HG02571 (cell line): ENCODE results near the gene PLEKHB1.
A peak's percentile ranks its signal among the peaks of the same experiment; 100 is the strongest.

ENCODE experiments used
- ATAC-seq: cut with Tn5 transposase; IDR thresholded peaks from one replicate; pipeline ENCODE4 v1.9.1; 2021; ENCODE audit warnings: mild to moderate bottlenecking, moderate library complexity; ENCODE audit not compliant: unreplicated experiment

PLEKHB1 gene

GRCh38 chr11:73645972-73646631 is at the start of gene PLEKHB1:
TSS of gene PLEKHB1 (plus strand) at chr11:73646581. CDS start at chr11:73646609, 28 bp downstream.
- ATAC-seq = no peak

- no peak for ATAC-seq
Measured at GRCh38 chr11:73597336-73597955, 48.9 kb upstream of the PLEKHB1 start.

GRCh38 chr11:73597956-73598718 is 48.2 kb upstream of the PLEKHB1 start, which contains the start of gene FAM168A:
TSS of gene FAM168A (minus strand) at chr11:73598112. CDS start at chr11:73468474, 129,638 bp downstream.
- ATAC-seq = peak; percentile 88

- ATAC-seq = no peak
Measured at GRCh38 chr11:73598719-73599379, 47.5 kb upstream of the PLEKHB1 start.

- no peak for ATAC-seq
Measured at GRCh38 chr11:73612601-73613140, 33.7 kb upstream of the PLEKHB1 start.

- no peak for ATAC-seq
Measured at GRCh38 chr11:73614591-73614990, 31.8 kb upstream of the PLEKHB1 start.

- ATAC-seq = no peak
Measured at GRCh38 chr11:73622926-73623593, 23.3 kb upstream of the PLEKHB1 start.

GRCh38 chr11:73623686-73624085 is 22.7 kb upstream of the PLEKHB1 start:
- no peak for ATAC-seq

- no peak for ATAC-seq
Measured at GRCh38 chr11:73625696-73626318, 20.6 kb upstream of the PLEKHB1 start.

- ATAC-seq = no peak
Measured at GRCh38 chr11:73629907-73630306, 16.5 kb upstream of the PLEKHB1 start.

- no peak for ATAC-seq
Measured at GRCh38 chr11:73632996-73633395, 13.4 kb upstream of the PLEKHB1 start.

- no peak for ATAC-seq
Measured at GRCh38 chr11:73633999-73634398, 12.4 kb upstream of the PLEKHB1 start.

GRCh38 chr11:73635721-73636120 is 10.7 kb upstream of the PLEKHB1 start:
- no peak for ATAC-seq

GRCh38 chr11:73636249-73636648 is 10.1 kb upstream of the PLEKHB1 start:
- no peak for ATAC-seq

GRCh38 chr11:73637012-73637411 is 9.4 kb upstream of the PLEKHB1 start:
- no peak for ATAC-seq

- ATAC-seq = no peak
Measured at GRCh38 chr11:73640592-73640991, 5.8 kb upstream of the PLEKHB1 start.

- no peak for ATAC-seq
Measured at GRCh38 chr11:73641668-73642067, 4.7 kb upstream of the PLEKHB1 start.

- no peak for ATAC-seq
Measured at GRCh38 chr11:73645121-73645969, 1.0 kb upstream of the PLEKHB1 start.

- ATAC-seq = peak; percentile 84
Measured at GRCh38 chr11:73647459-73648100, 1.2 kb downstream of the PLEKHB1 start.
